NCI-H748 (cell line): ENCODE measurements around the gene MIOX.

Source experiments
- DNase-seq: peaks from one replicate; lab custom pipeline; 2025; ENCODE audit not compliant: unreplicated experiment; lab: John Stamatoyannopoulos, UW

Gene MIOX

DNA sequence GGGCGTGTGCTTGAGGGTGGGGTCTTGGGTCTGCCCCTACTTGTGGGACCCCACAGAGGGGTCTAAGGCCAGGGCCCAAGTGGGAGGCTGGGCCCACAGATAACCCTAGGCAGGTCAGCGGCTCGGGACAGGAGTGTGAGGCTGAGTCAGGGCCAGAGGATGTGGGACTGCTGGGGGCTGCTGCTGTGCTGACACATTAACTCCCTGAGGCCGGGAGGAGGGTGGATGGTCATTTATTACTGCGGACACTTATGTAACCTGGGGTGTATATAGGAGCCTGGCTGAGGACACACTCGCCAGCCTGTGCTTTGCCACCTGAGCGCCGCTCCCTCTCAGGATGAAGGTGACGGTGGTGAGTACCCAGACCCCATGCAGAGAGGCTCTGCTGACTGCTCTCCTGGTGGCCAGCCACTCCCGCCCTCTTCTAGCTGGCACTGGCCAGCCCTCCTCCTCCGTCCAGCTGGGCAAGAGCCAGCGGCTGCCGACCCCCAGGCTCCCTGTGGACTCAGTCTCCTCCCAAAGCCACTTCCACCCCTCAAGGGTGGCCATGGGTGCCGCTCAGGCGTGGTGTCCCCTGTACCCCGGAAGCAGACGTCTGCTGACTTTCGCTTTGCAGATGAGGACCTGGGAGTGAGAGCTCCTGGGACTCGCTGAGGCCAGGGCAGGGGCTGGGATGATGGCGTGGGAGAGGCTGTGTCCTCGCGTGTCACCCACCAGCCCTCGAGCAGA is at the start of gene MIOX:
TSS of gene MIOX (plus strand) at position 299 of the 729 bp plus-strand sequence. CDS start at position 338, 39 bp downstream.
- no peak for DNase-seq

DNA sequence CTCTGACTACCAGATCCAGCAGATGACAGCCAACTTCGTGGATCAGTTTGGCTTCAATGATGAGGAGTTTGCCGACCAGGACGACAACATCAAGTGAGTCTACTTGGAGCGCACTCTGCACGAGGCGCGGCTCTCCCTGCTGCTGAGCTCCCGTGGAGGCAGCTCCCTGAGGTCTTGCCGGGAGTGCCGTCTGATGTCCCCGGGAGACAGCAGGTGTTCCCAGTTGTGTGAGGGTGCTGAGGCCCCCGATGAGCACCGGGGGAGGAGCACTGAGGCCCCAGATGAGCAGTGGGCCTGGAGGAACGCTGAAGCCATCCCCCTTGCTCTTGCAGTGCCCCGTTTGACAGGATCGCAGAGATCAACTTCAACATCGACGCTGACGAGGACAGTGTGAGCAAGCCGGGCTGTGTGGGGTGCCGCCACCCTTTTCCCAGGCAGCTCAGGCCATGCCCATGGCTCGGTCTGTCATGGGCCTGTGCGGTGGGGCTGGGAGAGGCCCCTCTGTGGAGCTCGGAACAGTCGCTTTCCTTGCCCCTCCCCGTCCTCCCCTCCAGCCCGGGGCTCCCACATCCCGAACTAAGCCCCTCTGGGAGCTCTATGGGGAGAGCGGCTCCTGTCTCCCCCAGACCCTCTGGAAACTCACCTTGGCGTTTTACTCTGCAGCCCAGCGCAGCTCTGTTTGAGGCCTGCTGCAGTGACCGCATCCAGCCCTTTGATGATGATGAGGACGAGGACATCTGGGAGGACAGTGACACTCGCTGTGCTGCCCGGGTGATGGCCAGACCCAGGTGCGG is 49.0 kb upstream of the MIOX start:
- DNase-seq: no peak

GRCh38 chr22:50438305-50439275 is 48.1 kb upstream of the MIOX start:
- no peak for DNase-seq

DNA sequence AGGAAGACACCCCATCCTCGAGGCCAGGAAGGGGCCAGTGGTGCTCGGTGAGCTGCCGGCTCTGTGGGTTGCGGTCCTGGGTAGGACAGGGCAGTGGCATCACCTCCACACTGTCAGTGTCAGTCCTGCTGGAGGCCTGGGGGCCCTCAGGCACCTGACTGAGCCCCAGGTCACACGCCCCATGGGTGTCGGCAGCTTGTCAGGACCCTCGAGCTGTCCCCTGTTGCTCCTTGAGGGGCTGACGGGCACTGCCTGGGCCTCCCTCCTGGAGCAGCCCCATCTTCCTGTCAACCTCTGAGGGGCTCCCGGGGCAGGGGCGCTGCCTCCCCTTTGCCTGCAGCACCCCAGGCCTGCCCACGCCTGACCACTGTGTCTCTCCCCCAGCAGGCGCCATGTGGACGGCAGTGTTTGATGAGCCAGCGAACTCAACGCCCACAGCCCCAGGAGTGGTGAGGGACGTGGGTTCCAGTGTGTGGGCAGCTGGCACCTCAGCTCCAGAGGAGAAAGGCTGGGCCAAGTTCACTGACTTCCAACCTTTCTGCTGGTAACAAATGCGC is 47.3 kb upstream of the MIOX start:
- DNase-seq: no peak

DNA sequence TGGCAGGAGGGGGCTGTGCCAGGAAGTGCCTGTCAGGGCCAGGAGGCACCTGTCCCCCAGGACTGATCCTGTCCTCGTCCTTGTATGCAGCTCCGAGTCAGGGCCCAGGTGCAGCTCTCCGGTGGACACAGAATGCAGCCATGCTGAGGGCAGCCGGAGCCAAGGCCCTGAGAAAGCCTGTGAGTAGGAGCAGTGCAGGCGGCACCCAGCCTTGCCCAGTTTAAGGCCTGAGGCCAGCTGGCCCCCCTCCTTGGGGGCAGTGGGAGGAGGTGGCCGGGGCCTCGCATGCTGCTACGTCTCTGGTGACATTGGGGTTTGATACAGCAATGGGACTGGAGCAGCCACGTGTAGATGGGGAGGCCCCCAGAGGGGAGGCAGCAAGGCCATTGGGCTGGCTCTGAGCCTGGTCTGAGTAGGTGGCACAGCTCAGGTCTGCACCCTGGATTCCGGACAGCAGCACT is 46.8 kb upstream of the MIOX start:
- DNase-seq: no peak

- DNase-seq: no peak
These were observed 46.0 kb upstream of the MIOX start for GRCh38 chr22:50440544-50441249.

DNA sequence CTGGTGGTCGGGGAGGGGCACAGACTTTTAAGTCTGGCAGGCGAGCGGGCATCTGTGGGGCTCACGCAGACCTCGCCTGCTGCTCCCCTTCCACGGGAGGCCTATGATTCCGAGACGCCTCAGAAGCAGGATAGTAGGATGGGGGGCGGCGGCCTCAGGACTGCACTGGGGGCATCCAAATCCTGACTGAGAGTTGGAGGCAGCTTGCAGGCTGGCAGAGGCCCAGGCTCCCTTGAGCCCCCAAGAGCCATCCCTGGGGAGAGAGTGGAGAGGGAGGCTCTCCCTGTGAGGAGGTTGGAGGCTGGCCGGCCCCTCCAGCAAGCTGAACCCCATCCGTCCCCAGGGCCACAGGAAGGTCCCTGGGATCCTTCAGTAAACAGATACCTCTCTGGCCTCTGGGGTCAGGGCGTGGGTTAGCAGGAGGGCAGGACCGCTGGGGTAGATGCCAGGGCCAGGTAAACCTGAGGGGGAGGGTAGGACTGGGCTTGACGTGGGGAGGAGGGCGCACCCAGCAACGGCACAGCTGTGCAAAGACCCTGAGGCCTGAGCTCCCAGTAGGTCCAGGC is 45.1 kb upstream of the MIOX start:
- DNase-seq: no peak

- DNase-seq: no peak
These were observed 43.5 kb upstream of the MIOX start for GRCh38 chr22:50443197-50443596.

- no peak for DNase-seq
These were observed 42.6 kb upstream of the MIOX start for GRCh38 chr22:50443801-50444625.

- DNase-seq: no peak
These were observed 42.0 kb upstream of the MIOX start for GRCh38 chr22:50444663-50445062.

DNA sequence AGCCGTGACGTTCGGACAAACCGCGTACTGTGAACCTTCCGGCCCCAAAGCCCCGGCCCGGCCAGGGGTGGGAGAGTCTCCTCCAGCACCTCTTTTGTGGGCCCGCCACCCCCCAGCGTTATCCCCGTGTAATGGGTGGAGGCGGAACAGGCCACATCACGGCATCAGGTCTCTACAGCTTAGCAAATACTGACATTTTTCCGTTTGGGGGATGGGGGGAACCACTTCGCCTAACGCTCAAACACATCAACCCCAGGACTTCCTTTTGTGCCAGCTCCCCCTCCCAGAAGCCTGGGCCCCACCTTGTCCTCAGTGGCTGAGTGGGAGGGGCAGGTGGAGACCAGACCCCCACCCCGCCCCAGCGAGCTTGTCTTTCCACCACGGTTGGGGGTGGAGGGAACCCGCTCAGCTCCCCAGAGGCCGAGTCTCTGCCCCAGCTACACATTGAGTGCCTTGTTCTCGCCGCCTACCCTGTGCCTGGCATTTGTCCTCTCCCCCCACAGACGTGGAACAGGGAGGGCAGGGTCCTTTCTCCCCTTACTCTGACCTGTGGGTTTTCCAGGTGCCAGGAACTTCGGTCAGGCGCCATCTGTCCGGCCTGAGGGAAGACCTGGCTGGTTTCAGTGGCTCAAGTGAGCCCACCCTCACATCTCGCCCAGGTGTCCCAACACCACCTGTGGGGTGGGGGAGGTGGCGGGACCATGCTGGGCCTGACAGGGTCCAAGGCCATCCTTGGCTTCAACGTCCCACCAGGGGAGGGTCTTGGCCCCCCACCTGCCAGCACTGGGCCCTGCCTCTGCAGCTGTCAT is 41.4 kb upstream of the MIOX start:
- no peak for DNase-seq

DNA sequence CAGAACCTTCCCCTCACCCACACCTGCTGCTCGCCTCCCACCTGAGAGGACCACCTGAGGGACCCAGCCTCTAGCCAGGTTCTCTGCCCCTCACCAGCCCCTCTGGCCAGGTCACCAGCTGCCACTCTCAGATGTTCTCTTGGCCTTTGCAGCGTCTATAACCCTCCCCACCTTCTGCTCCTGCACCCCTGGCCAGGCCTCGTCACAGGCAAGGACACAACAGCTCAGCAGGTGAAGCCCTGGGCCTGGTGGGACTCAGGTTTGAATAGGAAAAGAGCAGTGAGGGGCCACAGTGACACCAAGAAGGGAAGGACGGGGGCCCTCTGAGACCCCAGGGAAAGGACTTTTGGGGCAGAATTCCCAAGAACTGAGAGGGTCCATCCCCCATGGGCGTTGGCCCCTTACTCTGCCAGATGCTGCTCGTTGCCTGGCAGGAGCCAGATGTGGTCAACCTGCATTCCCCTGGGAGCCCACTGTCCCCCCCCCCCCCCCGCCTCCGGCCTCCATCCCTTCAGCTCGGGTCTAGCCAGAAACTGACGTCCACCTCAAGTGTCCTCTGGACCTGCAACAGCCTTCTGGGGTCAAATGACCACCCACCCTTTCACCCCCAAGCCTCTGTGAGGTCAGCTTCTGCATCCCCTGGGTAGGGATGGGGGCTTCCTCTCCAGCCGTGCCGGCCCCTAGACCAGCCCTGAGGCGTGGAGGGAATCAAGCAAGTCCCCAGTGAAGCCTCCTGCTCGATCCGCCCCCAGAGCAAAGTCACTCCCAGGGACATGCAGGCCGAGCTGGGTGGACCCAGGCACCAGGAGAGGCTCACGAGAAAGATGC is 40.6 kb upstream of the MIOX start:
- DNase-seq: no peak

GRCh38 chr22:50446708-50447575 is 39.7 kb upstream of the MIOX start:
- DNase-seq: no peak

GRCh38 chr22:50447576-50448551 is 38.8 kb upstream of the MIOX start:
- no peak for DNase-seq

- DNase-seq: no peak
These were observed 34.0 kb upstream of the MIOX start for GRCh38 chr22:50452649-50453048.
